Activated T-helper 1 cell treated with Interleukin-2 at 50 U/mL for 16 hours (primary cell): ENCODE data around the gene ZDHHC14.

Experiments used
- DNase-seq: peaks from one replicate; pipeline ENCODE4 v3.0.0-alpha.2; 2020; ENCODE audit warnings: low read depth

ZDHHC14 gene

GRCh38 chr6:157600807-157601206 is 219.8 kb downstream of the ZDHHC14 start:
- DNase-seq = no peak

- no peak for DNase-seq
Observed at GRCh38 chr6:157602521-157603295, 221.7 kb downstream of the ZDHHC14 start.

- DNase-seq = no peak
Observed at GRCh38 chr6:157603314-157603940, 222.4 kb downstream of the ZDHHC14 start.

DNA sequence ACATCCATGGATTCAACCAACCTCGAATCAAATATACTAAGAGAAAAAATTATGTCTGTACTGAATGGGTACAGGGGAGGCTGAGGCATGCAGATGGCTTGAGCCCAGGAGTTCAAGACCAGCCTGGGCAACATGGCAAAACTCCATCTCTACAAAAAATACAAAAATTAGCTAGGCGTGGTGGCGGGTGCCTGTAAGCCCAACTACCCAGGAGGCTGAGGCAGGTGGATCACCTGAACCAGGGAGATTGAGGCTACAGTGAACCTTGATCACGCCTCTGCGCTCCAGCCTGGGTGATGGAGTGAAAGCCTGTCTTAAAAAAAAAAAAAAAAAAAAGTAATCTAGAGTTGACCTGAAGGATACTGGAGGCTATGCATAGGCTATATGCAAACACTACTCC is 223.0 kb downstream of the ZDHHC14 start:
- no peak for DNase-seq

GRCh38 chr6:157604816-157605215 is 223.8 kb downstream of the ZDHHC14 start:
- no peak for DNase-seq

- DNase-seq = no peak
Observed at GRCh38 chr6:157605484-157605883, 224.5 kb downstream of the ZDHHC14 start.

DNA sequence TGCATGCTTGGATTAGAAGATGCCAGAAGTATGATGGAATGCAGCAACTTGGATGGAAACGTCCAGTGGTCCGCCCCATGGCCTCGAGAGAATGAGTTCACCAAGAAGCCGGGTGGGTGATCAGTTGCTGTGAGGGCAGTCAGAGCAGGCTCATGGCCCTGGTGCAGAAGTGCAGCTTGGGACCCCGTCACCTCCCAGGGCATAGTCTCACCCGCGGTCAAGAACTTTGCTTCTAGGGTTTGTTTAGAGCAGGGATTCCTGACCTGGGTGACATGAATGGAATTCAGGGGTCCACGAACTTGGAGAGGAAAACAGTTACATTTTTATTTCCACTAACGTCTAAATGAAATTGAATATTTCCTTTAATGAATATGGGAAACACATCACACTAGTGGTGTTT is 225.5 kb downstream of the ZDHHC14 start:
- DNase-seq = no peak

DNA sequence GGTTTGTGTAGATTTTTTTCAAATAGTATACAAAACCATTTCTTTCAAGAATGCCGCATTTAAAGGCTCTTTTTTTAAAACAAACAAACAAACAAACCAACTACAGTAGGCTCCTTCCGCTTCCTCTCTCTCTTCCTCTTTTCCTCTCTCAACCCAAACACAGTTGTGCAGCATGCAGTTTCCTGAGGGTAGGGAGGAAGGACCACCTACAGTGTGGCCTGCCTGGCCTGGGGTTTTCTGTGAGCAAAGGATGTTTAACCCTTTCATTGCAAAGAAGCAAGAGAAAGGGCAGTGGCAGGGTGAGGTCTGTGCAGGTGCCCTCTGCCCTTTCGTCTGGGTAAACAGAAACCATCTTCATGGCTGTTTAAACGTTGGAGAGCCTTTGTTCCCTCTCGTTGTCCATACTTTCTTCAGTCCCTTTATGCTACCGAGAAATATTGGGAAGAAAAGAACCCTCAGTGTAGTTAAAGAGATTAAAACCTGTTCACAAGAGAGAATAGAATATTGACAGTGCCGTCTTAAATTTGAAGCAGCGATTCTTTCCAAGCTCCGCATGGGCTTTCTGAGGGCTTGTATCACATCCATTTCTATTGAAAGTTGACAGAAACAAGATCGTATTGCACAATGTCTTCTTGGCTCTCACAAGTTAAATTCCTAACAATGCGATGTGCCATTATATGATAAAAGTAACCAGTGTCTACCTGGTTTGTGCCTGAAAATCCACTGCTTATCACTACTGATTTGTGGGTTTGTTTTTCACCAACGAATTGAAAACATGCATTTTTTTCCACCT is 226.5 kb downstream of the ZDHHC14 start:
- DNase-seq = no peak

DNA sequence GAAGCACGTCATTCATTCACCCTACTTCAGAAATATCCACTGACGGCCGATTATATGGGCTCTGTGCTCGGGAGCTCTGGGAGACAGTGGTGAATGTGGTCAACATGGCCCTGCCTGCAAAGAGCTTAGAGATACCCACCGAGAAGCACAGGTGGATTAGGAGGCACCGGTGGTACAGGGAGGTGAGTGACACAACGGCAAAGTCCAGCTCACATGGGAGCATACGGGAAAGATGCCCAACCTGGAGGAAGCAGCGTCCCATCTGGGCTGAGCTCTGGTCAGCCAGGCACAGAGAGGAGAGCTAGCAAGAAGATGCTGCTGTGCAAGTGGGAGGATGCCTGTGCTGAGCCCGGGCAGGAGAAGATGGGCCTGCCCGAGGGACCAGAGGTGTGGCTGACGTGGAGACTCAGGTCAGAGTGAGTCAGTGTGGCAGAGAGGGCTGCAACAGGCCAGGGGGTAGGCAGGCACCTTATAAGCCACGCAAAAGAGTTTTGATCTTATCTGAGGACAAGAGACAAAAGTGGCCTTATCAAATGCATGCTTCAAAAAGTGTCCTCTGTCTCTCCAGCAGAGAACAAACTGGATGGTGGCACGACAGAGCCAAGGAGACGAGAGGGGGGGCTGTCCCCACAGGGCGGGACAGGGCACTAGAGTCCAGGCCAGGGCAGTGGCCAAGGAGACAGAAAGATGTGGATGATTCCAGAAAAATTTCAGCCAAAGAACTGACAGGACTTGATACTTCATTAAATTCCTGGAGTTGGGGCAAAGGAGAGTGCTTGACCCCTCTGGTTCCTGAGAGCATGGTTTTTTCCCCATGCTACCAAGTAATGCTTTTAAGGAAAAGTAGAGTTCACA is 227.5 kb downstream of the ZDHHC14 start:
- no peak for DNase-seq

GRCh38 chr6:157609117-157609516 is 228.1 kb downstream of the ZDHHC14 start:
- no peak for DNase-seq

- no peak for DNase-seq
Observed at GRCh38 chr6:157609556-157609955, 228.6 kb downstream of the ZDHHC14 start.

DNA sequence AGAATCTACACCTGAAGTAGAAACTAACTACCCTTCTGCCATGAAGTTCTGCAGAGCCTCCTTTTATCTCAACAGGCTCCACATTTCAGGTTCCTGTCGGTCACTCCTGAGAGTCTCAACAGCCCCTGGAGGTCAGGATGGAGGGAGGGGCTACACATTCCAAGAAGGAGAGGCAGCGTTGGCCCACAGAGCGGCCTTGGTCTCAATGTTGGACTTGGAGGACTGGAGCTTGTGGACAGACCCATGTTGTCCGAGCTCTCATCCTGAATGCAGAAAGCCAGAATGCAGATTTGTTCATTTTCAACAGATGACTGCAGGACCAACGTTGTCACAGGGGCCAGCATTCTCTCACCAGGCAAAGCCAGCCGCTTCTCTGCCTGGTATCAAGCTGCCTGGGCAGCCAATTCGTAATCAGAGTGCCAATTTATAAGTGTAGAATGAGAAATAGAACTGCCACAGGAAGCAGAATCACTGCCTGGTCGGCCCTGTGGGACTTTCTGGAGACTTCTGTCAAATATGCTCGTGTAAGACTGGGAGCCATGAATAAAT is 229.5 kb downstream of the ZDHHC14 start:
- DNase-seq = no peak

DNA sequence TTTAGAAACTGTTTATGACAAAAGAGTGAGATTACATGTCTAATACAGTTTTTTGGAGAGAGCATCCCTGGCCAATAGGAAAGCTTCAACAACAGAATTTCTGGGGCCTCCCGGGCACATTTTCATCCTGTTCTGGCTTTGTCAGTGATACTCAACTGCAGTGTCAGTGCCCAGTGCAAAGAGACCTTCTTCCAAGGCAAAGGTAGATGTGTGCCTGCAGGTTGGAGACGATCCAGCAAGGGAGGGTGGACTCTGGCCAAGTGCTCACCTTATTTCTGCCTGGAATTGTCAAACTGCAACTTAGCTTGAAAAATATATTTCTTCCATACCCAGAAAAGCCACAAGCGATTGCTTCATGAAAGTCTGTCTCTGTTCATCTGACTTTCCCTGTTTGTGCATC is 230.4 kb downstream of the ZDHHC14 start:
- DNase-seq = no peak

DNA sequence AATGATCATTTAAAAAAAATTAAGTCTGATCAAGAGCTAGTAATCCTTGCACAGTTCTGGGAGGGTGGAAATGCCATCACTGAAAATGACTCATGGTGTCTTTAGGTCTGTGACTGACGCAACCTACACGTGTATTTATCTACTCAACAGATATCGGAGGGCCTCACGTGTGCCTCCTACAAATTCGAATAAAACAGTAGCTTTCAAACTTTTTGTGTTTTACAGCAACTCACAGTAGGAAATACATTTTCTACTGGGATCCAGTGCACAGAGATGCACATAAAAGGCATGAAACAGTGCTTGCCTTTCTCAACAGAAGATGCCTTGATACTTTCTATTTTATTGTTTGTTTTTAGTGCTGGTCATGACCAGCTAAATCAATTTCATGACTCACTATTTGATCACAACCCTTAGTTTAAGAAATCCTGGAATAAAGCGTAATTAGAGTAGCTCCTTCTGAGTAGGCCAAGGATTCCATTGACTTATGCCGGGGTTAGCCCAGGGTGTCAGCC is 232.1 kb downstream of the ZDHHC14 start:
- DNase-seq = no peak

GRCh38 chr6:157614026-157614568 is 233.1 kb downstream of the ZDHHC14 start:
- no peak for DNase-seq

DNA sequence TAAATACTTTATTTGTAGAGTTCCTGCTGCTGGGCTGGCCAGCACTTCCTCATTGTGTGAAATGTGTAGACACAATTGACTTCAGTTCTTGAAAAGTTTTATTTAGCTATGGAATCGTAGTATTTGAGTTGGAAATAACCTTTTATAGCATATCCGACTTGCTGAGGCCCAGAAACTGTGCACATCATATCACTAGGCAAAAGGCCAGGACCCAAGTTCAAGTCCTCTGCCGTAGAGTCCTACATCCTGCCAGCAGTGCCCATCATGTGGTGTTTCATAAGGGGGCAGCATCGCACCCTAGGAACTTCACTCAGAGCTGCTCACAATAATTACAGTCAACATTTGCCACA is 234.4 kb downstream of the ZDHHC14 start:
- DNase-seq = no peak

DNA sequence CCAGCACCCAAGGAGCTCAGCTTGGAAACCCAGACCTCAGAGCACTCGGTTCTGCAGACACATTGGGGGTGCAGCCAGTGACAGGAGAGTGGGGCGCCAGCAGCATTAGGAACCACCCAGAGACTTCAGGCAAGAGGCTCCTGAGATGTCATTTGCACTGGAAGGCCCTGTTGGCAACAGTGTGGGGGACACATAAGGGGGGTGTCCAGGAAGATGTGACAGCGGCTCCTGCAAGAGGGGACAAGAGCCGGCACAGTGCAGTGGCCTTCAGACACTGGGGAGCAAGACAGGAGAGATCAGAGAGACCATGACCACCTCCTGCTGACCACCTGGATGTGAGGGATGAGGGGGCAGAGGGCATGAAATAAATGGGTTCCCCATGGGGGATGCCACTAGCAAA is 235.0 kb downstream of the ZDHHC14 start:
- DNase-seq = no peak

- DNase-seq = no peak
Observed at GRCh38 chr6:157620944-157621343, 240.0 kb downstream of the ZDHHC14 start.

- no peak for DNase-seq
Observed at GRCh38 chr6:157621406-157621805, 240.4 kb downstream of the ZDHHC14 start.

- DNase-seq = no peak
Observed at GRCh38 chr6:157622427-157622826, 241.4 kb downstream of the ZDHHC14 start.

DNA sequence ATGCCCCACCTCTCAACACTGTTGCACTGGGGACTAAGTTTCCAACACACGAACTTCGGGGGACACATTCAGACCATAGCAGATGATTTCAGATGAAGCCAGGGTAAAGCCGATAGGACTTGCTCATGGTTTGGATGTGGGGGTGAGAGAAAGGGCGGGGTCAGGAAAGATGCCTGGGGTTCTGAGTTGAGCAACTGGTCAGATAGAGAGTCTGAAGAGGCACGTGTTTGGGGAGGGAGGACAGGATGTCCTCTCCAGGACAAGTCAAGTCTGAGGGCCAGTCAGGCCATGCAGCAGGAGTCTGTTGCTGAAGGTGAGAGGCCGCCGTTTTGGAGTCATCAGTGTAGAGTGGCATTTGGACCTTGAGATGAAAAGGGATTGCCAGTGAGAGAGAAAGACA is 244.1 kb downstream of the ZDHHC14 start:
- DNase-seq = no peak
